NCI-H446 treated with DMSO at 0.1 percent for 48 hours (cell line): ENCODE data around the gene CLTRN.
A peak's percentile ranks its signal among the peaks of the same experiment; 100 is the strongest.
"Not testable (repeated sequence)": the region's sequence is repeated elsewhere in the genome, so short reads cannot be mapped to it uniquely, and the experiment has no call there.

ENCODE experiments used
- DNase-seq: peaks from one replicate; lab custom pipeline; 2025; lab: John Stamatoyannopoulos, UW

The CLTRN gene

DNA sequence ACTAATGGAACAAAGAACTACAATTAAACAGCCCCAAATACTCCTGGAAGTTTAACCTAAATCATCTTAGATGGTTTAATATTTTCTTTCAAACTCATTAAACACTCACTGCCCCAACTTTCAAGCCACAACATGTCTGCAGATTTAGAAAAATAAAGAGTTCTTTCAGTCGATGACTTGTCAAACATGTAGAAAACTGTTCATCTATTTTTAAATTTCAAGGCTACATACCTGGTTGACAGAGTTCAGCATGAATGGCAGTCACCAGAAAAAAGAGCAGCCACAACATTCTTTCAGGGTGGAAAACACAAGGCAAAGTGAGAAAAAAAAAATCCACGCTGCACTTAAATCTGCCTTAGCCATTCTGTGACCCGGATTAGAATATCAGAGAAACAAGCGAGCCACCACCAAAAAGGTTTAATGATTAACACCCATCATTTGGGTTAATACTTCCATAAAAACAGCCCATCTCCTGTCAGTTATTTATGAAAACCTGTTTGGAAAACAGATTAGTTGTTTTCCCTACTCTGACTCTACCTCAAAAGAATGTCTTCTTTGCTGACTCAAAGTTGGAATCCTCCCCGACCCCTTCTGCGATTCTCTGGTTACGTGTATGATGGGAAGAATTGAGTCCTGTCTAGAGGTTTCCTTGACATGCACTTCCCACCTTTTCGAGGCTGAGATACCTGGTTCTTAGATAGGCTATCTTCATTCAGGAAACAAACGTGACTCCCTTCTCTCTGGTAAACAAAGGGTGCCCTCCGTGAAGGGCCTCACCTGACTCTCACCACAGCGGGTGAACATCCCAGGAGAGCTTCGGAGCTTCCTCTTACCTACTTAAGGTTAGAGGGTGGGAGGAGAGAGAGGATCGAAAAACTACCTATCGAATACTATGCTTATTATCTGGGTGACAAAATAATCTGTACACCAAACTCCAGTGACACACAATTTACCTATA is at the start of gene CLTRN:
CLTRN (minus strand) TSS at position 319 of the 958 bp plus-strand sequence; CDS start at position 289, 30 bp downstream.
- no peak for DNase-seq

DNA sequence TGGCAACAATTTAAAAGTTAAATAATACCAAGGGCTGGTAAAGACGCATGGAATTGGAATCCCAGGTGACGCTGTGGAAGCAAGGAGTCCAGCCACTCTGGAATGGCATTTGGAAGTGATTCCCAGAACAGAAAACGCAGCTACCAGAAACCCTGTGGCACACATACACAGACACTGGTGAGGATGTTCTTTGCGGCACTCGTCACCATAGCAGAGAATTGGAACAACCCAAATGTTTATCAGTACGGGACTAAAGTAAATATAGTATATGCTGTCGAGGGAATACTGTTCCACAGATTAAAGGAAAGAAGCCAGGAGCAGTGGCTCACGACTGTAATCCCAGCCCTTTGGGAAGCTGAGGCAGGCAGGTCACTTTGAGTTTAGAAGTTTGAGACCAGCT is 39.7 kb upstream of the CLTRN start:
- DNase-seq, result not testable (repeated sequence)

DNA sequence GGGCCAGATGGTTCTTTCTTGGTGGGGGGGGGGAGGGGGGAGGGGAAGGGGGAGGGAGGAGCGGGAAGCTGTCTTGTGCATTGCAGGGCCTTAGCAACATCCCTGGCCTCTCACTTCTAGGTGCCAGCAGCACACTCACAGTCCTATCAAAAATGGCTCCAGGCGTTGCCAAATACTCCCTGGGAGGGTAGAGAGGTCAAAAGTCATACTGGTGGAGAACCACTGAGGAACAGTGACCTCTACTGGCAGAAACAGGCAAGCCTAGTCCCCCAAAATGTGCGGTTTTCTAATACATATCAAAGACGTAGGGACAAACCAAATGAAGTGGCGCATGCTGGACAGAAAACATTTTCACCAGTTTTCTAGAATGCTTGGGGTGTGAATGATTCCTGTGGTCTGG is 39.2 kb upstream of the CLTRN start:
- not testable (repeated sequence) for DNase-seq

DNA sequence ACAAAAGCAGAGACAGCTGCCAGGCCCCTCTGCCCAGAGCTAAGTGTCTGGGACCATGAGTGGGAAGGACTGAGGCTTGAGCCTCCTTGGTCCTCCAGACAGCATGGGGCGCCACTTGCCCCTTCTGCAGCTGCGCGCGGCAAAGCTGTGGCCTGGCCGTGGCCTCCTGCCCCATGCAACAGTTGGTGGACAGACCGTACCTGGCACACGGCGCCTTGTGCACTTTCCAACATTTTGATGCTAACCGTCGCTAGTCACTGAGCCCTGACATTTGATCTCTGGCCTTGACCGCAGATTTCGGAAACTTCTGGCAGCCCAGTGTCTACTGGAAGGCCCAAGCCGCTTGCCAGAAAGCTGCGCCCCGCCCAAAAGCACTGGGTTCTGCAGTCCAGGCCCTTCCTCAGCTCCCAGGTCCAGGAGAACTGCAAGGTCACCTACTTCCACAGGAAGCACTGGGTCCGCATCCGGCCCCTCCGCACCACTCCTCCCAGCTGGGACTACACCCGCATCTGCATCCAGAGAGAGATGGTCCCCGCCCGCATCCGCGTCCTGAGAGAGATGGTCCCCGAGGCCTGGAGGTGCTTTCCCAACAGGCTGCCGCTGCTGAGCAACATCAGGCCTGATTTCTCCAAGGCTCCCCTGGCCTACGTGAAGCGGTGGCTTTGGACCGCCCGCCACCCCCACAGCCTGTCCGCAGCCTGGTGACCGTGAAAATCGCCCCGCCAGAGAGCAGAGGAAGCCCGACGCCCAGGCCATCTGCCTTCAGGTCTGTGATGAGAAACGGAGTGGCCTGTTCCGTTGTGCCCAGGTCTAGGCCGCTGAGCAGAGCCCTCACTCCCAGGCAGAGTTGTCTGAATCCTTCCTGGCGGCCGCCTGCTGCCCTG is 38.1 kb upstream of the CLTRN start:
- no peak for DNase-seq

GRCh38 chrX:15696516-15696915 is 31.9 kb upstream of the CLTRN start:
- DNase-seq, result no peak

DNA sequence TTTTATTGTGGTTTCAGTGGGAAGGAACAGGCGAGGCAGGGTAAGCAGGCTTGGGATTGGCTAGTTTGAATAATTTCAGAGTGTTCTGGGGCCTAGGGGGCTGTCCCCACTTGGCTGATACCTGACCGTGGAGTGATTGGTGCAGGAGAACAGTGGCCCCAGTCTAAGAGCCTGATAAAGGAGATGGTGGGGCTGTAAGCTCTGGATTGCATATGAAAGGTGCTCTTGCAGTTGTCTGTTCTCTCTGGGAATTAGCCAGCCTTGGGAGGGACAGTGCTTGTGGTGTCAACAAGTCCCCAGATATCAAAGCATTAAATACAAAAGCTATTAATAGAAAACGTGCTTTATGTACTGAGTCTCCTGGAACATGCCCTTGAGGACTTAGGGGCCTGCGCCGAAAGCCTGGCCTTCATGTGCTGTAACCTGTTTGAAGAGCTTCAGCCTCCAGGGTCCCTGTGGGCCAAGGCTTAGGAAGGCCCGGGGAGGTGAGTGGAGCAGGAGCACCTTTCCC is 30.4 kb upstream of the CLTRN start:
- no peak for DNase-seq

- no peak for DNase-seq
Measured at GRCh38 chrX:15686818-15687685, 22.4 kb upstream of the CLTRN start.

DNA sequence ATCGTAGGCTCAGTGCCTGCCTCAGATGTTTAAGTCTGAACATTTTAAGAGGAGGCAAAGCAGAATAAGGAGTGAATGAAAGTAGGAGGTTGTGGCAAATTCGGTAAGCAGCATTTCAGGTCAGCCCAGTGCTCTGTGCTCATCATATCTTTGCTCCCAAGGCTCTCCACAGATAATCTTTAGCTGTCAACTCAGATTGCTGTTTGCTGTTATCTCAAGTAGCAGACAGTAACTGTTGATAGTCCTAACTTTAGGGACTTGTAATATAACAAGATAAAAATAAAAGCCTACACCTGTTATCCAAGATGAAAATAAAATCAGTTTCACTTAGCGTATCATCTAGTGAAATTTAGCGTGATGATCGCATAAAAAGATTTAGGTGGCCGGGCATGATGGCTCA is 18.6 kb upstream of the CLTRN start:
- DNase-seq, result no peak

GRCh38 chrX:15681433-15681832 is 16.8 kb upstream of the CLTRN start:
- no peak for DNase-seq

DNA sequence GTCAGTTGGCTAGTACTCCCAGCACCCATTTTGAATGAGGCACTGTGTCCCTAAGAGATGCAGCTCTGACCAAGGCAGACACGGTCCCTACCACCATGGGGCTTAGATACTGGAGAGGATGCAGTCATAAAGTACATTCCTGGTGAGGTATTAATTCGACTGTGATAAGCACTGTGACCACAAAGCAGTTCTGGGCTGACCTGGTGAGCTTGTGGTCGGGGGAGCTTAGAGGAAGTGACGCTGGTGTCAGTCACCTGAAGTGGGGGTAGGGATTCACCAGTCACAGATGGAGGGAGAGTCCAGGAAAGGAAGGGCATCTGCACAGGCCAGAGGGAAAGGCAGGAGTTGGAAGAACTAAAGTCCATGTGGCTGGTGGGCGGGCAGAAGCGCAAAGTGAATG is 15.8 kb upstream of the CLTRN start:
- no peak for DNase-seq

DNA sequence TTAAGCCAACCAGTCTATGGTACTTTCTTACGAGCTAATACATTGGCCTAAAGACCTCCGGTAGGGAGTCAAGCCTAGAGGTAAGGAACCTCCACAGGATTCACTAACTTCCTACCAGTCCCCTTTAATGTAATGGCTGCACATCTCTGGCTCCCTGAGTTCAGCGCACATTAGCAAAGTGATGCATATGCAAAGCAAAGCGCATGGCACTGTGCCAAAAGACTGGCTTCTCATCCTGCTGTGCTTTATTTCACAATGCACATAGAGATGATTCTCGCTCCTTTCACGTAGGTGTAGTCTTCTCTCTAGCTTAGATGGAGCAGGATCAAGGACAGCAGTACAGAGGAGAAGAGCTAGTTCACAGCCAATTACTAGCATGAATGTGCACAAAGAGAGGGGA is 14.6 kb upstream of the CLTRN start:
- DNase-seq, result no peak

GRCh38 chrX:15678339-15678738 is 13.7 kb upstream of the CLTRN start:
- DNase-seq, result no peak

GRCh38 chrX:15676886-15677285 is 12.3 kb upstream of the CLTRN start:
- DNase-seq, result no peak

GRCh38 chrX:15675490-15675921 is 10.9 kb upstream of the CLTRN start:
- peak; percentile 67 for DNase-seq

DNA sequence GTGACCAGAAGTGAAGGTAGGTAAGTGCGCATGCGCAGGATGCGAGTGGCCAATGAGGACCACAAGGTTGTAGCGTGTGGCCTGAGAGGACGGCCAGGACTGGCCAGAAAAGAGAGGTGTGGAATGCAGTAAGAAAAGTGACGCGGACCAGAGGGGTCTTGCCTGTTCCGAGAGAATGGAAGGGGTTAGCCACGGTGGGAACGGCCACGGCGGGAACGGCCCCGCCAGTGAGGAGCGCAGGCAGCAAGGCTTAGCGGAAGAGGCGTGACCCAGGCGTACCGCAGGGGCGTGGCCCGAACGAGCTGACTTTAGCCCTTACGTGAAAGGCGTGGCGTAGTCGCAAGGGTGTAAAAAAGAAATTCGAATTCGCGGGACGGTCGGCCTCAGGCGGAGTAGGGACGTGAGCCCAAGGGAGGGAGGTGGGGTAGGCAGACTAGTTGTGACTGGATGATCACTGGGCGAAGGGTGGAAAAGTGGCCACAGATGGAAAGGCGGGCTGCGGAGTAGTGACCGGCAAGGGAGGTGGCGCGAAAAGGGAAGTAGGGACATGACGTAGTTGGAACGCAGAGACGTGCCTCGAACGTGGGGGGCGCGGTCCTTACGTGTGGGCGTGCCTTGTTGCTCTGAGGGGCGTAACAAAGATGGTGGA is 10.4 kb upstream of the CLTRN start:
- DNase-seq, result peak; percentile 78

DNA sequence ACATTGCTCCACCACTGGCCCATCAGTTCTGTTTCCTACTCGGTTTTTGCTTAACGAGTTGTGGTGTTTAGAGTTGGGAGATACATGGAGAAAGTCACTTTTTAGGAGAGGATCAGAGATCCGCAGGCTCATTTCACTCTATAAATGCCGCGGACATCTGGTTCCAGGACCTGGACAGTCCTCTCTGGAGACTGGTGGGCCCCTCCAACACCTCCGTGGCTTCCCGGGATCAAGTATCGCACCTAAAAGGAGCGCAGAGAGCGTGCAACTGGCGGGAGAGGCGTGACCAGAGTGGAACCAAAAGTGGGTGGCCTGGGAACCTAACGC is 9.9 kb upstream of the CLTRN start:
- DNase-seq, result no peak

- no peak for DNase-seq
Measured at GRCh38 chrX:15673970-15674369, 9.4 kb upstream of the CLTRN start.

GRCh38 chrX:15672881-15673280 is 8.3 kb upstream of the CLTRN start:
- DNase-seq, result no peak

- no peak for DNase-seq
Measured at GRCh38 chrX:15663439-15663838, 1.2 kb downstream of the CLTRN start.

GRCh38 chrX:15654804-15655203 is 9.8 kb downstream of the CLTRN start:
- DNase-seq, result not testable (repeated sequence)

DNA sequence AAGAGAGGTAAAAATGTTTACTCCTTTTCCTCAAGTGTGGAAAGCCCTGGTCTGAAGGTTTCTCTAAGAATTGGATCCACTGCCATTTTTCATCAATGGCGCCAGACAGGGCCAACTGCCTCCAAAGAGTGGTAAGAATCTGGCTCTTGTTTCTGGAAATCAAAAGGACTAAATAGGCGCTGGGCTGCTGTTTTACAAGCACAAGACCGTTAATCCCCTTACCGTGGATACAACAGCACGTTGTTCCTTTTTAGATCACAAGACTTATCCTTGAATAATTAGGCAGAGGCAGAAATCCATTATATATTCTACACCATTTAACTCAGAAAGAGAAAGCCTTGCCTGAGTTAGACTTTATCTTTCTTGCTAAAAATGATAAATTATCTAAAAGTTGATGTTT is 10.6 kb downstream of the CLTRN start:
- no peak for DNase-seq
